Medulla oblongata (tissue), 1 donor: Measurements from ENCODE around the gene NAT10.
A peak's percentile ranks its signal among the peaks of the same experiment; 100 is the strongest.

Experiments used
- DNase-seq: peaks from one replicate; pipeline ENCODE4 v3.0.0-alpha.2; 2015; ENCODE audit errors: extremely low spot score

The NAT10 gene

GRCh38 chr11:34149274-34149673 is 43.8 kb downstream of the NAT10 start:
- no peak for DNase-seq

- DNase-seq: no peak
These were observed 44.4 kb downstream of the NAT10 start for GRCh38 chr11:34149786-34150185.

- no peak for DNase-seq
These were observed 45.2 kb downstream of the NAT10 start for GRCh38 chr11:34150494-34151151.

GRCh38 chr11:34151166-34151565 is 45.7 kb downstream of the NAT10 start:
- no peak for DNase-seq

GRCh38 chr11:34151916-34152845 is 46.8 kb downstream of the NAT10 start:
- no peak for DNase-seq

GRCh38 chr11:34154059-34154875 is 48.8 kb downstream of the NAT10 start:
- peak; percentile 27 for DNase-seq

- peak; percentile 54 for DNase-seq
These were observed 49.8 kb downstream of the NAT10 start for GRCh38 chr11:34155057-34155756.

- DNase-seq: no peak
These were observed 50.3 kb downstream of the NAT10 start for GRCh38 chr11:34155757-34156062.

DNA sequence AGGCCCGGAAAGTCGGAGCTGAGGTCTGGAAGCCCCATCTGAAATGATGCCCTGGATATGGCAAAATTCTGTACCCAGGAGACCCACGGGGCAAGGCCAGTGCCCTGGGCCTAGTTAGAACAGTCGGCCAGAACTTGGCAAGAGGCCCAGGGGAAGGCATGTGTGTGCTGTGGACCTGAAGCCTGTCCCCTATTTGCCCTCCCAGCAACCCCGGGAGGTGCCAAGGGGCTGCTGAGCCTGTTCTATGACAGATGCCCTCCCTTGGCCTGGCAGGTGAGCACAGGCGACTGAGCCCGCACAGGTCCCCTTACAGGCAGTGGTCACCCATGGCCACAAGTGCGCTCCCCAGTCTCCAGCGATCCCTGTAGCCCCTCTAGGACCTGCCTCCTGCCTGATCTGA is 51.7 kb downstream of the NAT10 start:
- DNase-seq: no peak

GRCh38 chr11:34158661-34159060 is 53.2 kb downstream of the NAT10 start:
- no peak for DNase-seq

GRCh38 chr11:34160049-34160721 is 54.8 kb downstream of the NAT10 start:
- DNase-seq: no peak

GRCh38 chr11:34160791-34161190 is 55.4 kb downstream of the NAT10 start:
- DNase-seq: no peak

GRCh38 chr11:34161361-34161760 is 55.9 kb downstream of the NAT10 start:
- no peak for DNase-seq

DNA sequence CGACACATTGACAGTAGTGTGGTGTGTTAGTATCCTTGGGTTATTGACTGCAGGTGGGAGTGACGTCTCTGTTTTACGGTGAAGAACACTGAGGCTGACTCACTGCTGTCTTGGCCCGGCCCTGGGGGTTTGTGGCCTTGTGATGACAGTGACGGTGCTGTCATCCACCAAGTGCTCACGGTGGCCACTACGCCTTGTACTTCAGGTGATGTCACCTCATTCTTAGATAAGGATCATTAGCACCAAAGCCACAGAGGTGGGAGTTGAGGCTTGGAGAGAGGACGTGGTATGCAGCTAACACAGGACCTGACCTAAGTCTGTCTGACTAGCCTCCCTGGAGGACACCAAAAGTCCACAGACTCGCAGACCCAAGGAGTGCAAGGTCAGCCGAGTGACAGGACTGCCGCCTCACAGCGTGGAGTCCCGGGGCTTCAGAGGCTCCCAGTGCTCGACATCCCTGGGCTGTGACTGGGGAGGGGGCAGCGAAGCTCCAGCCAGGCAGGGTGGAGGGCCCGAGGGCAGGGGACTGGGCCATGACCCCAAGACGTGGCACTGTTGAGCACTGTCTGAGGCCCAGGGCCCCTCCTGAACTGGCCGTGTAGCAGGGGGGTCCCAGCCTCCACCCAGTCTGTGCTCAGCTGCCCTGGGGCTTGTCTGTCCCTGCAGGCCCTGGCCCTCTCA is 56.5 kb downstream of the NAT10 start:
- no peak for DNase-seq

DNA sequence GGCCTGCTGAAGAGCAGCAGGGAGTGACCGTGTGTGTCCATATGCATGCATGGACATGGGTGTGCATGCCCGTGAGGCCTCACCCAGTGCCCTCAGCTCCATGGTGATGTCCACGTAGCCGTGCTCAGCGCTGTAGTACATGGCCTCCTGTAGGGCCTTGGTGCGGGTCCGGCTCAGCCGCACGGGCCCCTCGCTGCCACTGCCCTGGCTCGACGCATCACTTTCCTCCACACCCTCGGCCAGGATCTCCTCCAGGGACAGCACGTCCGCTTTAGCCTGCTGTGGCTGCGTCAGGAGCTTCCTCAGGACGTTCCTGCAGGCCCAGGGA is 57.0 kb downstream of the NAT10 start:
- no peak for DNase-seq

GRCh38 chr11:34162856-34163255 is 57.4 kb downstream of the NAT10 start:
- DNase-seq: no peak

GRCh38 chr11:34165121-34165520 is 59.7 kb downstream of the NAT10 start:
- no peak for DNase-seq

- DNase-seq: no peak
These were observed 60.5 kb downstream of the NAT10 start for GRCh38 chr11:34165786-34166555.

DNA sequence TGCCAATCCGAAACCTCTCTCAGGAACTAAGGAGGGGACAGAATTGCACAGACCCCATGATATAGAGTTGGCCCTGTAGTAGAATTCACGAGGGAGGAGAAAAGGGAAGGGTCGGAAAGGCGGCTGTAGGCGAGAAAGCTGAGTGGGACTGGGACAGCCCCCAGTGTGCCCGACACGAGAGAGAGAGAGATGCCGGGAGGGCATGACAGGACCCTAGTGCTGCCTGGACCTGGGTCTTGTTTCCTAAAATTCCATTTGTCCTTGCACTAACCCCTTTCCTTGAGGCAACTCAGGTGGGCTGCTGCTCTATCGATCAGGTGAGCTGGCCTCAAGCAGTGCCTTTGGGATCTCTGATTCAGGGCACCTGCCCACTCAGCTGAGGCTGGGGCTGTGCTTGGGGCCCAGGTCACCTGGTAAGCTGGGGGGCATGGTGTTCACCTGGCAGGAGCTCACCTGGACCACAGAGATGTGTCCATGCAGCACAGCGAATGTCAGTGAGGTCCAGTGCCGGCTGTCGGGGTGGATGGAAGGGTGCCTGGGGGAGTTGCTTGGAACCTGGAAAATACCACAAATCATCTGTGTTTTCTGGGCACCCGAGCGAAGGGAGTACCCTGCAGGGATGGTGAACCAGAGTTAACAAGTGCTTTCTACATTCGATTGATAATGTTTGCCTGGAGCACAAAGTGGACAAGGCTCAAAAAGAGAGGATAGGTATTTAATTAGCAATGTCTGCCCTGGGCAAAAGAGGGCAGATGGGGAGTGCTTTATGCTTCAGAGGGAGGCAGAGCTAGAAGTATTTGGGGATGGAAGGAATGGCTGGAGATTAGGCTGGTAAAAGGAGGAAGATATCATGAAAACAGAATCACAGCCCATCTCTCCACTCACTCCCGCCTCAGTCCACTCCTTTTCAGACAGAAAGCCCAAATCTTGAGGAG is 61.6 kb downstream of the NAT10 start:
- no peak for DNase-seq
